ENCODE data around the gene SOX3. TPM values are rescaled to one million over a fixed set of nuclear protein-coding genes. Genes with fewer than 3 reads are reported as not detected.
A peak's percentile ranks its signal among the peaks of the same experiment; 100 is the strongest.

Gene SOX3
- total RNA-seq, 1 donor from 2014 or later, result not detected

GRCh38 chrX:140501321-140501720 lies 3.5 kb downstream of the SOX3 start:
- no peak for ATAC-seq
- DNase-seq, result no peak
- intact Hi-C loops (cut with micrococcal nuclease), result no loop called here

GRCh38 chrX:140500441-140500840 lies 4.4 kb downstream of the SOX3 start:
- intact Hi-C loops (cut with micrococcal nuclease), result no loop called here
- no peak for DNase-seq
- ATAC-seq, result no peak

GRCh38 chrX:140495739-140496138 lies 9.1 kb downstream of the SOX3 start:
- intact Hi-C loops (cut with micrococcal nuclease), result no loop called here
- ATAC-seq, result no peak
- DNase-seq, result no peak

- intact Hi-C loops (cut with micrococcal nuclease), result no loop called here
- ATAC-seq (peak; percentile 51), DNase-seq (no peak)
Observed at GRCh38 chrX:140492066-140492994, 12.5 kb downstream of the SOX3 start.

- intact Hi-C loops (cut with micrococcal nuclease), result no loop called here
- ATAC-seq (no peak), DNase-seq (no peak)
Observed at GRCh38 chrX:140480765-140481164, 24.1 kb downstream of the SOX3 start.

GRCh38 chrX:140477987-140478386 lies 26.9 kb downstream of the SOX3 start:
- ATAC-seq, result no peak
- intact Hi-C loops (cut with micrococcal nuclease), result no loop called here
- DNase-seq, result no peak

- intact Hi-C loops (cut with micrococcal nuclease), result no loop called here
- DNase-seq (no peak), ATAC-seq (no peak)
Observed at GRCh38 chrX:140475025-140475424, 29.8 kb downstream of the SOX3 start.

GRCh38 chrX:140467211-140467610 lies 37.7 kb downstream of the SOX3 start:
- no peak for DNase-seq
- no peak for ATAC-seq

More at GRCh38 chrX:140467211-140467610, 37.7 kb downstream of the SOX3 start:
- intact Hi-C loops (cut with micrococcal nuclease), result no loop called here

Other genes starting within 250 kb of the SOX3 start
- gene LINC00632, start 204.7 kb upstream of the SOX3 start, total RNA-seq, result 122 TPM

Measured in left ventricle myocardium superior (tissue), 1 donor.